Neural progenitor cell (in vitro differentiated cells): ENCODE results near the gene AGT.

Experiments
- CTCF ChIP-seq: fragments of 200-600 bp; sonication (generic); IDR thresholded peaks from 2 replicates; pipeline ENCODE4 v1.5.1; 2017; ENCODE audit warnings: antibody characterized with exemption, mild to moderate bottlenecking
- EZH2 ChIP-seq: fragments of 200-600 bp; sonication (generic); IDR thresholded peaks from 2 replicates; pipeline ENCODE4 v1.6.1; 2017; ENCODE audit warnings: antibody characterized with exemption, mild to moderate bottlenecking, moderate library complexity

- TF ChIP-seq CTCF (no peak), EZH2 (no peak)
These were observed 35.2 kb upstream of the AGT start for GRCh38 chr1:230749150-230749549.
